Smooth muscle cell of bladder (primary cell): ENCODE measurements around the gene INSRR. TPM values are rescaled to one million over a fixed set of nuclear protein-coding genes. Genes with fewer than 3 reads are reported as not detected.

Experiments used
- total RNA-seq: library from RNA; depleted of rRNA; stranded (reverse); fragments of >200 nt; gene quantifications from 2 replicates; pipeline ENCODE4 v1.2.3, GENCODE V29; 2014

The INSRR gene
- total RNA-seq: not detected in 2 replicates

DNA sequence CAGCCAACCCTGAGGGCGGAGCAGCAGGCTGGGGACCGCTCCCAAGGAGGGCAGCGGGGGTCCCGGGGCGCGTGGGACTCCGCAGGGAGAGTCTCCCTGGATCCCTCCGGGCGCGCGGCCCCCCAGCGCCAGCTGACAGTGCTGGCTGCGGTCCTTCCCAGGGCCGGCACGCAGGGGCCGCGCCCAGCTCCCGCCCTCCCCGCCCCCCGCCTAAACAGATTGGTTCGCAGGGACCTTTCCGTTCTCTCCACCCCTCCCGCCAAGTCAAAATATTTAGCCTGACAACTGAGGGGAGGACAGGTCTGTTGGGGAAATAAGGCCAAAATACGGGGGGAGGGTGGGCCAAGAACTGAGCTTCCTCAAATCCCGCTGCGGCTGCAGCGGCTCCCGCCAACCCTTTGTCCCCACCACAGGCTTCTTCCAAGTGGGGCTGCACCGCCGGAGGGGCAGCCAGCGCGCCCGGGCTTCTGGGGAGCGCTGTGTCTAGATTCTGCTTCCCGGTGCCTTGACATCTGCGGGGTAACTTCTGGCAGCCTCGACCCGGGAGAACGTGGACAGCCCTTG is at the start of gene INSRR:
Gene INSRR (minus strand): TSS at position 159 of the 564 bp plus-strand sequence. CDS start 496 bp downstream, outside the sequence.

DNA sequence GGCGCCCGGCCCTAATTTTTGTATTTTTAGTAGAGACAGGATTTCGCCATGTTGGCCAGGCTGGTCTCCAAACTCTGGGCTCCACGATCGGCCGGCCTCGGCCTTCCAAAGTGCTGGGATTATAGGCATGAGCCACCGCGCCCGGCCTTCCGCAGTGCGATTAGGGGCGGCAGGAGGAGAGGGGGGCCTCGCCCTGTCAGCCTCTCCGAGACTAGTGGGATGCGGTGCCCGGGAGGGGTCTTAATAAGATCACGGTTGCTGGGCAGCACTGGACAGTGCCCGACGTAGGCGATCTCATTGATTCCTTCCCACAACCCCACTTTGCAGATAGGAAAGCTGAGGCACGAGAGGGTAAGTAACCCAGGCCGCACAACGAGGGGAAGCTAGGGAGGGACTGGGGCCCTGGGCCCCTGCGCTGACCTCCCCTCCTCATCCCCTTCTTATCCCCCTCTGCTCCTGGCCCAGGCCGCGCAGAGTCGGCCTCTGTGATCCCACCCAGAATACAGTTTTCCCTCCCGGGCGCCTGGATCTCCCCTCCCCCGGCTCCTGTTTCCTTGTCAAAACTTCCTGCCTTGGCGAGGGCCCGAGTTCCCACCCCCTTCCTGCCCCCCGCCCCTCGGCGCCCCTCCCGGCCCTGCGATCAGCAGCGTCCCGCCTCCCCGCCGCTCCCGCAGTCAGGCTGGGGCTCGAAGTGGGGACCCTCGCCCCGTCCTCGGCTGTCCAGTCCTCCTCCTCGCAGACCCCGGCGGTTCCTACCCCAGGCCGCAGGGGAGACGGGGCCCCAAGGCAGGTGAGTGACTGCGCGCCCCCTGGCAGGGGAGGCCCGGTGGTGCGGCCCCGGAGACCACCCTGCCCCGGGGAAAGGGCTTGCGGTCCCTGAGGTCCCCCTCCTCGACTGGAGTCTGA is 34.4 kb upstream of the INSRR start, which contains the start of gene PEAR1:
Gene PEAR1 (plus strand): TSS at position 671 of the 906 bp plus-strand sequence. CDS start 10,209 bp downstream, outside the sequence.

DNA sequence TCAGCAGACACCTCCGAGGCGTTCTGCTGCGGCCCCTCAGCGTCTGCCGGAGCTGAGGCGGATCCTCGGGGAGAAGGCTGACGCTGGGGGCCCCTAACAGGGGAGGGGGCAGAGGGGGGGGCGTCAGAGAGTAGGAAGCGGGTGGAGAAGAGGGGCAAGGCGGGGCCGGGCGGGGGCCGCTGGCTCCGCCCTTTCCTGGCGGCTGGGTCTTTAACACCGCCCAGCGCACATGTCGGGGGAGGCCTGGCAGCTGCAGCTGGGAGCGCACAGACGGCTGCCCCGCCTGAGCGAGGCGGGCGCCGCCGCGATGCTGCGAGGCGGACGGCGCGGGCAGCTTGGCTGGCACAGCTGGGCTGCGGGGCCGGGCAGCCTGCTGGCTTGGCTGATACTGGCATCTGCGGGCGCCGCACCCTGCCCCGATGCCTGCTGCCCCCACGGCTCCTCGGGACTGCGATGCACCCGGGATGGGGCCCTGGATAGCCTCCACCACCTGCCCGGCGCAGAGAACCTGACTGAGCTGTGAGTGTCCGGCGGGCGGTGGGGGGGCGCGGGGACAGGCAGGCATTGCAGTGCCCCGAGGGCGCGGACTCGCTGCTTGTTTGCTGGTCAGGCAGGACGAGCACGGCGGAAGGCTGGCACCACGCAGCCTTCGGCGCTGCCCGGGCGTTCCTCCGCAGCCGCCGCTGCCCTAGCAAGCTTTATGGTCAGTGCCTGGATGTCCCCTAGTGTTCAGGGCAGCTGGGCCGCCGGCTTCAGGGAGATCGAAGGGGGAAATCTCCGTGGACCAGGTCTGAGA is 1.9 kb upstream of the INSRR start, which contains the start of gene NTRK1:
Gene NTRK1 (plus strand): TSS at position 238 of the 796 bp plus-strand sequence. CDS start 70 bp downstream, at position 308.

DNA sequence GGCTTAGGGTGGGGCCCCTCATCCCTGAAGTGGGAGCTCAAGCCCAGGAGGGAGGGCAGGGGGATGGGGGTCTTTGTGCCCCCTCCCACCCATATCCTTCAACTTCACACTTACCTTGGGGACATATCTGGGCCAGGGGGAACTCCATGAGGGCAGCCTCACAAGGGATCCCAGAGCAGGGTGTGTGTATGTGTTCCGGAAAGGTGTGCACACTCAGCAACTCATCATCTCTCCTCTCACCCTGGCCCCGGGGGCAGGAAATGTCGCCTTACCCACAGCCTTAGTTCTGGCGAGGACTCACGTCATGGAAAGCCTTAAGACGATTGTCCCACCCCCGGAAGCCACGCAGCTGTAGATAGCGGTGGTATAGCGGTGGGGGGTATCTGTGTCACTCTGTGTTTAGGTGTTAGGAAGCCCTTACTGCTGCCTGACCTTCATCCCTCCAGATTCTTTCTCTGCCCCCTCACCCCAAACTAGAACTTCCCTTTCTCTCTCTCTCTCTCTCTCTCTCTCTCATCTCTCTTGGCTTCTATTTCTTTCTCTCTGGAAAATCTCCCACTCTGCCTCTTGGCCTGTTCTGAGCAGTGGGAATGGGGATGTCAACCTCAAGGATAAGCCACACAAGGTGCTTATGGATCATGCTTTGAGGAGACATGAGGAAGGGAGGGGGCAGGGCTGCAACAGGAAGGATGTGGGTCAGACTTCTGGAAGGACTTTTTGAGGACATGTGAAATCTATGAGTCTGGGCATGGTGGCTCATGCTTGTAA is 42.2 kb downstream of the INSRR start, which contains the start of gene SH2D2A:
Gene SH2D2A (minus strand): TSS at position 288 of the 768 bp plus-strand sequence. CDS start 140 bp downstream, at position 148.

Other genes with a start within 250 kb of the INSRR start
- not detected in 2 replicates for gene HAPLN2, start 239.7 kb downstream of the INSRR start, total RNA-seq
- not detected in 2 replicates for gene BCAN, start 217.0 kb downstream of the INSRR start, total RNA-seq
- 6.1 and 6.7 TPM in 2 replicates for gene NES, start 181.7 kb downstream of the INSRR start, total RNA-seq
- gene CRABP2, start 153.5 kb downstream of the INSRR start, total RNA-seq: 17.5 and 37.3 TPM in 2 replicates
- gene METTL25B, start 130.6 kb downstream of the INSRR start, total RNA-seq: 8.1 and 14.3 TPM in 2 replicates
- gene ISG20L2, start 130.4 kb downstream of the INSRR start, total RNA-seq: 5.5 and 7.5 TPM in 2 replicates
- gene MRPL24, start 118.0 kb downstream of the INSRR start, total RNA-seq: 65.1 and 66.7 TPM in 2 replicates
- gene HDGF, start 107.4 kb downstream of the INSRR start, total RNA-seq: 121 and 125 TPM in 2 replicates
- 8.7 and 10.0 TPM in 2 replicates for gene PRCC, start 91.6 kb downstream of the INSRR start, total RNA-seq
- not detected in 2 replicates for gene SH2D2A, start 42.3 kb downstream of the INSRR start, total RNA-seq
- gene NTRK1, start 1.7 kb upstream of the INSRR start, total RNA-seq: under 0.01 TPM in 1 of 2 replicates, not detected in the other
- 1.00 and 1.2 TPM in 2 replicates for gene PEAR1, start 34.6 kb upstream of the INSRR start, total RNA-seq
- not detected in 2 replicates for gene LRRC71, start 61.5 kb upstream of the INSRR start, total RNA-seq
- gene ARHGEF11, start 186.6 kb upstream of the INSRR start, total RNA-seq: 29.6 and 34.9 TPM in 2 replicates
- not detected in 2 replicates for gene ETV3L, start 240.7 kb upstream of the INSRR start, total RNA-seq